GM19328 (cell line): ENCODE data around the gene GSDME.
A peak's percentile ranks its signal among the peaks of the same experiment; 100 is the strongest.
"Not testable (repeated sequence)": the region's sequence is repeated elsewhere in the genome, so short reads cannot be mapped to it uniquely, and the experiment has no call there.

Experiments
- ATAC-seq: cut with Tn5 transposase; IDR thresholded peaks from one replicate; pipeline ENCODE4 v1.9.1; 2021; ENCODE audit warnings: mild to moderate bottlenecking, moderate library complexity; ENCODE audit not compliant: unreplicated experiment

The GSDME gene

GRCh38 chr7:24757353-24758275 lies at the start of gene GSDME:
Gene GSDME (minus strand): TSS chr7:24757464. CDS start chr7:24749774, 7,690 bp downstream.
- peak; percentile 71 for ATAC-seq

GRCh38 chr7:24802300-24802699 lies 45.0 kb upstream of the GSDME start:
- ATAC-seq, result no peak

- no peak for ATAC-seq
These were observed 44.6 kb upstream of the GSDME start for GRCh38 chr7:24801883-24802282.

DNA sequence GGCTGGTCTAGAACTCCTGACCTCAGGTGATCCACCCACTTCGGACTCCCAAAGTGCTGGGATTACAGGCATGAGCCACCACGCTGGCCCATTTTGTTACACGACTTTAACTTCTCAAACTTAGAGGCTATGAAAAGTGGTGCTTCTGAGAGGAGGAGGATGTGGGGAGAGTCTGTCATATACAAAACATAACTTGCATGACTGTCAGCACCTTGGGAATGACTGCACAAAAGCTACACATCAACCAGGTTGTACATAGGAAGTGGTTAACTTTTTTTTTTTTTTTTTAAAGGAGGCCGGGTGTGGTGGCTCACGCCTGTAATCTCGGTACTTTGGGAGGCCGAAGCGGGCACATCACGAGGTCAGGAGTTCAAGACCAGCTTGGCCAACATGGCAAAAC lies 43.4 kb upstream of the GSDME start:
- ATAC-seq, result no peak

DNA sequence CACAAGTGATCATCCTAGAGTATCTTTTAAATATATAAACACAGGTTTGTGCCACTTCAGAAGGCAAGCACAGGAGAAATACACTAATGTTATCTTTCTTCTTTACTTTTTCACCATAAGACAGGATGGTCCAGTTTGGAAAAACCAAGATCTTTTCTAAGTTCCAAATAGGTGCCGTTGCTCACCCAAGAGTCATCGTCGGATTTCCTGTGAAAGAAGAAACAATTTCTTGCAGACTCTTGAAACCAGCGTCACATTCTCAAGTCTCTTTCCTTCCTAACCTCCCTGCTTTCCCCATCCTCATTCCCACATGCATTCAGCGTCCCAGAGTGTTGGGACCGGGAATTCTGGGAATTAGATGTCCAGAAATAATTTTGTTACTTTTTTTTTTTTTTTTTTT lies 42.8 kb upstream of the GSDME start:
- no peak for ATAC-seq

DNA sequence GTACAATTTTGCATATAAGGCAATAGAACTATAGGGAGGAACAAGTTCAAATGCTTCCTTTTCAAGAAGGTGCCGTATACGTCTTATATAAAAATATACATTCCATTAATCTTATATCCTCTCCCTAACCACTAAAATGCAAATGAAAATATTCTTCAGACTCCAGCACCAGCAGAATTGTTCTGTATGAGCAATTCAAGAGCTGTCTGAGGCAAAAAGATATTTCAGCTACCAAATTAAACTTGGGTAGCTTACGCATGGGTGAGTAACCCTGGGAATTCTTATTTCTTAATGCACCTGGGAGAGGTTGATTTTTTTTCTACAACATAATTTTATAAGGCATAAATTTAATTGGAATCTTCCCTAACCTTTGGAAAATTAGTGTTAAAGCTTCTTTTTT lies 42.2 kb upstream of the GSDME start:
- no peak for ATAC-seq

DNA sequence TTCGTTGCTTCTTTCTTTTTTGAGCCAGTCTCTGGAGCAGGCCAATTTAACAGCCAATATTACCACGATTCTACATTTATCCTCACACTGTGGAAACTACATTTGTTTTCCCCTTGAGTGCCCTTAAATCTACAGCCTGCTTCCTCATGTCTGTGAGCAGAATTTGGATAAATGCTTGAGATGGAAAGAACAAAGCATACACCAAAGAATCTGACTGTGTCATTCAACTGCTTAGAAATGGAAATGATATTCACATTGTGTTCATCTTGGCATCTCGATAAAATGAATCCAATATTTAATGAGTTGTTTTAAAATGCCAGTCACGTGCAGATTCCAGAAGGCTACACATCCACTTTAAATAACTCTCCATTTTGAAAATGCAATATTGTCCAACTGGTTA lies 41.0 kb upstream of the GSDME start:
- ATAC-seq, result no peak

DNA sequence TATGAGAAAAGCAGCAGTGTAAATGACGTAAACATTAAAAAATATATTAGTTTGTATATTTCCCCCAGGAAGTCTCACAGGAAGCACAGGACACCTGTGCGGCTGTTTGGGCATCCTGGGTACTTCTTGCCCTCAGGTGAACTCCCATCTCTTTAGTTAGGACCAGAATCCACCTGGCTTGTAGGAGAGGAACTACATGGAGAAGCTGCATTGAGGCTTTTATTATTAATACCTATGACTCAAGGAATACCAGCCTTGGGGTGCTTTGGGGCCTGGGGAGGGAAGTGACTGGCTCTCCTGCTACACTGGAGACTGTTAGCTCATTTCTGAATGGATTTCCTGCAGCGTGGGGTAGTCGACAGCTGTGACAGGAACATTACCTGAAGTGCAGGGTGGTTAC lies 40.0 kb upstream of the GSDME start:
- no peak for ATAC-seq

GRCh38 chr7:24795407-24795767 lies 38.1 kb upstream of the GSDME start:
- no peak for ATAC-seq

GRCh38 chr7:24794751-24795406 lies 37.6 kb upstream of the GSDME start:
- not testable (repeated sequence) for ATAC-seq

DNA sequence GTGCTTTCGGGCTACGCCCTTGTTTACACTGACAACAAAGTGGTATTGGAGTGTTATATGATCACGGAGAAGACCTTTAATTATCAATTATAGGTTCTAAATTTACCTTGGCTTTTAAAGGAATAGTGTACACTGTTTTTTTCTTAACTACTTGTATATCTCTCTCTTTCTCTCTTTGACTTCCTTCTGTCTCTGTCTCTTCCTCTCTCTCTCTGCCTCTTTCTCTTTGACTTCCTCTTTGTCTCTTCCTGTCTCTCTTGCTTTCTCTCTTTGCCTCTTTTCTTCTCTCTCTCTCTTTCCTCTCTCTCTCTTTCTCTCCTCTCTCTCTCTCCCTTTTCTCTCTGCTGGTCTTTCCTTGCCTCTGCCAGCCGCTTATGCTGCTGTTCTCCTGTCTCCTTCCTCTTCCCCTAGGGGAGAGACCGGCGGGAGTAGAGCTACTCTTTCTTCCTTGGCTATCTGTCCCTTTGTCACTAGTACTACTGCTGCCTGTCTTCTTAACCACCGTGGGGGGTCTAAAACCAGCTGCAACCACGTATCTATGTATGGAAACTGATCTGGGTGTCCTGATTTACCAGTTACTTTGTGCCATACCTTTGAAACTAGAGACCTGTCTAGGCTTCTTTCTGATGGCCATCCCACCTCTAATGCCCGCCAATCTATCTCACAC lies 36.9 kb upstream of the GSDME start:
- ATAC-seq, result no peak

DNA sequence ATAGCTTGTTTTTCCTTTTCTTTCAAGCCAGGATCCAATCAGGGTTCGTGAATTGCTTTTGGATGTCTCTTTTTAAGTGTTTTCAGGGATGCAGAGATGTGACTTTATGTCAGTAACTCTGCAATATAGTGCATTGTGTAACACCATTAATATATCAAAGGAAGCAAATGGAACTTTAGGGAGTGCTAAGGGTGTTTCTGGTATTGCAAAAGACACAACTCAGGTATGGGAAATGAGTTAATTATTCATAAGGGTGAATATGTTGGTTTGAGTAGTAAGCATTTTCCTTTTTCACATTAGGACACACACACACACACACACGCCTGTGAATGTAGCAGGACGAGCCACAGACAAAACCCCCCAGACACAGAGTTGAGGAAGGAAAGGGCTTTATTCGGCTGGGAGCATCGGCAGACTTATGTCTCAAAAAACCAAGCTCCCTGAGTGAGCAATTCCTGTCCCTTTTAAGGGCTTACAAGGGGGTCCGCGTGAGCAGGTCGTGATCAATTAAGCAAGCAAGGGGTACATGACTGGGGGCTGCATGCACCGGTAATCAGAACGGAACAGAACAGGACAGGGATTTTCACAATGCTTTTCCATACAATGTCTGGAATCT lies 31.8 kb upstream of the GSDME start:
- ATAC-seq, result no peak

DNA sequence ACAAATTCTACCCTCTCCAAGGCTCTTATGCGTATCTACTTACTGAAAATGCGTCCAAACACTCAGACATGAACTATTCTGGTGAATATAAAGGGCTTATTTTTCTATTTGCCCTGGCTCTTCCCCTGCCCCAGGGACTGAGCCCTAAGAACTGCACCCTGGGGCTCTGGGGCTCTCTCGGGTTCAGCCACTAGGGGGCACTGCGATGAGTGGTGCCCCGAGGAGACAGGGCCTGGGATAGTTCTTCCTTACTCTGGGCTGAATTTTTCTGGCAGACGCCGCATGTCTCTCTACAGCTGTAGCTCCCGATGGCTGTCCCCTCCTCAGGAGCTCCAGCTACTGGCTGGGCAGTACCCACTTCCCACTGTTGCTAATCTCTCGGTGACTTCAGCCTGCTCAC lies 30.8 kb upstream of the GSDME start:
- ATAC-seq, result no peak

DNA sequence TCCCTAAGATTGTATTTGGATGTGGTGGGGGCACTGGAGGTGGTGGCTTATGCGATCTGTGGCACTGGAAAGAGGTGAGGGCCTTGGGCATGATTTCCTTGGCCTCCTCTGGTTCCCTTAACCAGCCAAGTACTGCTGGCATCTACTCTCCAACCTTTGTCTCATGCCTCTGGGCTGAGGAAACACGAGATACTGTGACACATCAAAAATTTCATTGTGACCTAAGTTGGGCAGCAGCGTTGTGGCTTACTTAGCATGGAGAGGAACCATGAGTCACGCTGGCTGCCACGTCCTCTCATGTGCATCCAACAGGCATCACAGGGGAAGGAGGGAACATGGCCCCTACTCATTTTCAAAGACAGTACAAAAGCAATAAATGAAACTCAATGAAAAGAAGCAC lies 29.7 kb upstream of the GSDME start:
- no peak for ATAC-seq

DNA sequence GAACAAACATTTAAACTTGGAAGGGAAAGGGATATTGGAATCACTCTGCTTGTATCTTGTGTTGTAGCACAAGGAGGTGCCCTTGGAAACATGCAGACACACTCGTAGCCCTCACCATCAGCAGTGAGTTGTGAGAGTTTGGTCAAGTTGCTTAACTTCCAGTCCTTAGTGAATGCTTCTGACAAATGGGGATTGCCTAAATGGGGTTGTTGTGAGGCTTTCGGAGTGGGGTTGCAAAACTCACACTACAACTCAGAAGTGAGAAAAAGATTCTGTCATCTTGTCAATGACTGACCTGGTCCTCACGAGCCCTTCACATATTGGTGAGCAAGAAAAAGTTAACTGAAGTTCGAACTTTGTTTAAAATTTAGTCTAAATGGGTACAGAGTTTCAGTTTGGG lies 29.0 kb upstream of the GSDME start:
- ATAC-seq, result no peak

DNA sequence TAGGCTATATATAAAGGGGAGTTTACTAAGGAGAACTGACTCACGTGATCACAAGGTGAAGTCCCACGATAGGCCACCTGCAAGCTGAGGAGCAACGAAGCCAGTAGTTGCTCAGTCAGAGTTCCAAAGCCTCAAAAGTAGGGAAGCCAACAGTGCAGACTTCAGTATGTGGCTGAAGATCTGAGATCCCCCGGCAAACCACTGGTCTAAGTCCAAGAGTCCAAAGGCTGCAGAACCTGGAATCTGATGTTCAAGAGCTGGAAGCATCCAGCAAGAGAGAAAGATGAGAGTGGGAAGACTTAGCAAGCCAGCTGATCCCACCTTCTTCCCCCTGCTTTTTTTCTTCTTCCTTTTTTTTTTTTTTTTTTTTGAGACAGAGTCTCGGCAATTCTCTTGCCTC lies 27.0 kb upstream of the GSDME start:
- ATAC-seq, result no peak

DNA sequence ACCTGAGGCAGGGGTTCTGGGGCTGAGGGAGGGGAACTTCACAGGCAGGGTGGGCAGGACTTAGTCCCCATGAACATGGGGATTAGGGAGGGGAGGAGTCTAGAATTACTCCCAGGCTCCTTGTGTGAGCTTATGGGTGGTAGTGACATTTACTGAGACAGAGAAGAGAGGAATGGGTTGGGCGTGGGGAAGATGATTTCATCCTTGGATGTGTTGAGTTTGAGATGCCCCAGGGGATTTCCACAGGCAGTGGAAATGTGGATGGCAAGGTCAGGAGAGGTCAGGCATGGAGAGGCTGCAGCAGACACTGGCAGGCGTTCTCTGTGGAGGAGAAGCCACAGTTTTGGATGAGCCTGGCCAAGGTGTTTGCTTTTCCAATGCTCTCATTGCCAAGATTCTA lies 26.4 kb upstream of the GSDME start:
- ATAC-seq, result no peak

DNA sequence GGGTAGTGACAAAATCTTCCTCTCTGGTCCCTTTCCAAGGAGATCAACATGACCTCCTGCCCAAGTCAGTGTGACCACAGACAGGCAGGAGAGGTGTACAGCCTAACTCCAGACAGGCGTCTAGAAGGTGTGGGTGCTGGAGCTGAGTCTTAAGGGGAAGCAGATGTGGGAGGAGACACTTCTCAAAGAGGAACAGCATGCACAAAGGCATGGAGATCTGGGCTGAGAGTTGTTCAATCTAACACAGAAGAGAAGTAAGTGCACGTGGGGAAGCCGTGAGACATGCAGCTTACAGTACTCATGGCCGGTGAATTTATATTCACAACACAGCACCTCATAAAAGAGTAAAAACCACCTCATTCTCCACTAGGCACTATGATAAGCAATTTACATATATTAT lies 23.8 kb upstream of the GSDME start:
- ATAC-seq, result no peak

DNA sequence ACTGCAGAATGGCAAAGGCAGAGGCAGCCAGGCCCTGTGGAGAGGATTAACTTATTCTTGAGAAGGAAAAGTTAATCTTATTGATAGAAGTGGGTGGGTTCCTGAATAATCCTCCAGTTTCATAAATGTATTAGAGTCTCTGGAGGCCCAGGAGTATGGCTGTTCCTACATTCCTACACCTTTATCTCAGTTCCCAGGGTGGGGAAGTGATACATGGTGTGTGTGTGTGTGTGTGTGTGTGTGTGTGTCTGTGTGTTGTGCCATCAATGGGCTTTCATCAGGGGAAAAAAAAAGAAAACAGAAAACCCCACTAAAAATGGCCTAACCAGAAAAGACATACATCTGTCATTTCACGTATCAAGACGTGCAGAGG lies 22.0 kb upstream of the GSDME start:
- ATAC-seq, result no peak

DNA sequence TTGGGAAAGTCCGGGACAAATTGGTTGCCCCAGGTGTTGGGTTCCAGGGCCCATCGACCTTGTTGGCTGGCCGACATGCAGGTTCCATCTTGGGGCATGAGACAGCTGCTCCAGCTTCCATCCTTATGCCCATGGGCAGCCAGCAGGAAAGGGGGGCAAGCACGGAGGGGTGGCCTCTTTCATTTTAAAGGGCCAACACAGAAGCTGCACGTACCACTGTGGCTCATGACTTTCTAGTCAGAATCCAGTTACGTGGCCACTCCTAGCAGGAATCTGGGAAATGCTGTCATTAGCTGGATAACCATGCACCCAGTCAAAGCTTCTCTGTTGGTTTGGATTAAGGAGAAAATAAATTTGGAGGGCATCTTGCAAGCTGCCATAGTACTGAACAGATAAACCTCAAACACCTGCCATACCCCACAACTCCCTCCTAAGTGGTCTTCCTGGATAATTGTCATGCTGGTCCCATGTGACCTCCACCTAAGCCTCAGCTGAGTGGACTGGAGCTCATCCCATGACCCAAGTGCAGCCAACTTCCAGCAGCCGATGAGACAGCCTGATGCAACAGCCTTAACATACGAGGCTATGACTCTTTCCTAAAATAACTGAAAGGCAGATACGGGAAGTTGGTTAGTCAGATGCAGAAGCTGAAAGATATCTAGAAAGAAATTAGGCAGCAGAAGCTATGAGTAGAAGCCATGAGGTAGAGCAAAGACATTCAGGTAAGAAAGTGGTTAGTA lies 21.4 kb upstream of the GSDME start:
- ATAC-seq, result peak; percentile 39

DNA sequence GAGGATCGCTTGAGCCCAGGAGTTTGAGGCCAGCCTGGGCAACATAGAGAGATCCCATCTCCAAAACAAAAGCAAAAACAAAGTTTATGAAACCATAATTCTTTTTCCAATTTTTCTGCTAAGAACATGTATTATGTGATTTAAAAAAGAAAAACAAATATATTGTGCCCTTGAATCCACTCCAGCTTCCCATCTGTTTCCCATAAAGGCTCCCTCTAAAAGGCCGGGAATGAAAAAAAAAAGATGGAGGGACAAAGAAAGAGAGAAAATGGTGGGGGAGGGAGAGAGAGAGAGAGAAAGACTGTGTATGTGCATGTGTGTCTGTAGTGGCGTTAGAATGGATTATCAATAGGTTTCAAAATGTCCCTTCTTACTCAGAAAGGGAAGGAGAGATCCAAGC lies 20.5 kb upstream of the GSDME start:
- ATAC-seq, result no peak
